Stimulated activated CD8-positive, alpha-beta memory T cell treated with anti-CD3 and anti-CD28 coated beads, Interleukin-2, amount 100 ng/mL, for 1 hour (primary cell): ENCODE results near the gene SLC24A3.

Experiments
- DNase-seq, 2 donors: peaks; one replicate each; pipeline ENCODE4 v3.0.0-alpha.2; 2020; ENCODE audit warnings: low read depth in 2 of 2

The SLC24A3 gene

DNA sequence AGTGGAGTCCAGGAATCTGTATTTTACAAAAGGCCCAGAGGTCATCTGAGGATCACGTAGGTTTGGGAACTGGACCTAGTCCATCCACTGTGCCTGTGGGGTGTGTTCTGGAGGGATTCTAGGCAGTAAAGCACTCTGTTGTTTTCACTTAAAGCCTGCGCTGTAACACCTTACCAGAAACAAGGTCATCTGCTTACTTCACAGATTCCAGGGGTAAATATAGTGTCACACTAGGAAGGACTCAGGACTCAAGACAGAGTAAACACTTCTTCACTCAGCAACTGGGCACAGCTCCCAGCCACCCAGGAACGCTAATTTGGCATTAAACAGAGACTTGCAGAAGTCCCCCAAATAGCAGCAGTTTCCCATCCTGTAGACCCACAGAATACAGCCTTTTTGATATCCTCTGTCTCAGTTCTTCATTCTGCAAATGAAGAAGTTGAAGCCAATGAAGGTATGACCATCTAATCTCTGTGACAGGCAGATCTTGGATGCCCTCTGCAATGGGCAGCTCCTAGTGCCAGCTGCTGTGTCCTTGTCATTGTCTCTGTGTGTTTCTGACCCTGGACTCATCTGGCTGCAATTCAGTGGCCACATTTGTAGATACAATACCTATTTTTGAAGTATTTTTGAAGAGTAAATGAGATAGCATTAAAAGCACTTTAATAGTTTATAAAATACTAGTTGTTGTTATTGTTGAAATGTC lies 129.1 kb downstream of the SLC24A3 start:
- DNase-seq = no peak

DNA sequence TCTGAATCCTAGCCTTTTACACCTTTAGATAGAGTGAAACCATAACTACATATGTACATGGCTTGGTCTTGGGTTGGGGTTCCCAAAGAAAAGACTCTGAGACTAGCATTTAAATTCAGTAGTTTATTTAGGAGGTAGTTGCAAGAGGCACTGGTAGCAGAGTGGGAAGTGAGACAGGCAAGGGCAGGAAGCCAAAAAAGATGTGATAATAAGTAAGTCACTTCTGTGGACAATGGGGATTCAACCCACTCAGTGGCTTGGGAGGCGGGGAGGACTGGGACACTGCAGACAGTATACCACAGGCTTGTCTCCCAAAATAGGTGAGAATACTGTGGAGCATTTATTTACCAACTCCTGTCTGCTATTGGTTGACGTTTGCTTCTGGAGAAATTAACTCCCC lies 131.9 kb downstream of the SLC24A3 start:
- DNase-seq = no peak

DNA sequence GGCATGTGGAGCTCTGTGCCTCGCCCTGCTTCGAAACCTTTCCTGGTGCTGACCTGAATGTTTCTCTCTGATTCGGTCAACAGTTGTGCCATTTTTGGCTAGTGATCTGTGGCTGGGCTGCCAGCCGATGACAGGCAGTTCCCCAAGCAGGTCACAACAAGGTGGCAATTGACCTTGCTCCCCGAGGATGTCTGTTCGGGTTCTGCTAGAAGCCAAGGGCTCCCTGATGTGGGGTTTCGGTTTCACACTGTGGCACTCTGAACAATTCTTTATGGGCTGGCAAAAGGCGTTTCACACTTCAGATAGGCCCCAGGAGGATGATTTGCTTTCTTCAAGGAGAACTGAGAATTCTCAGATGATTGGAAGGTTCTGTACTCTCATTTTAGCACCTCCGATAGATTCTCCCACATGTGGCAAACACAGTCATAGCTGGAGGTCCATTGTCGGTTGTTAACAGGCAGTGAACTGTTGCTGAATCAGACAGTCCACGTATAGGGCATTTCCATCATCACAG lies 135.6 kb downstream of the SLC24A3 start:
- DNase-seq = no peak

DNA sequence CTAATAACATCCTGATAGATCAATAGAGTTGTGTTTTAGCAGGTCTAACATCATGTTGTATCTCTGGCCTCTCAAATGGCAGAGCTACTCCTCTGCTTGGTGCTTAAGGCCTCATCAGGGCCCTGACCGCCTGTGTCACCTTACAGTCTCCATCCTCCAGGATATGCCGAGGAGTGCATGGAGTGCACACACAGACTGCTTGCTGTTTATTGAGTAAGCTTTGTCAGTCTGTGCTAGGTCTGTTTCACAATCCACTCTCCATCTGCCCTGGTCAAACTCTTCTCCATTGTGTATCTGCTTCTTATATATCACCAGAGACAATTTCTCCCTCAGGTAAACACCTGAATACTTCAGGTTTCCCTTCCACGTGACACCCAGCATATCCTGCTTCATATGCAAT lies 136.1 kb downstream of the SLC24A3 start:
- DNase-seq = no peak

DNA sequence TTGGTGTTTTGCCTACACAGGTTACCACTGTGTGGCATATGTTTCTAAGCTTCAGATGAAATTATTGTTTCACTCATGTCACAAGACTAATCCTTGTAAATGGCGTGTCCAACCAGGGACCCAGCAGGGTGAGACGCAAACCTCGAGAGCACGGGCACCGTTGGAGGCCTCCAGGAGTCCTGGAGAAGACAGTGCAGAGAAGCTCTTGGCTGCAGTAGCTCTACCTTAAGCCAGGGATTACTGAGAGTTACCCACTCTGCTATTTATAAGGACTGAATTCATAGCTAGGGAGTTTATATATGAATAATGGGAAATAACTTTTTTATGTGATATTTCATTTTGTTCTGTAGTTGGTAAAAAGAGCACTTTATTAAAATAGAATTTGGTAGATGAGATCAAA lies 137.4 kb downstream of the SLC24A3 start:
- no peak for DNase-seq

DNA sequence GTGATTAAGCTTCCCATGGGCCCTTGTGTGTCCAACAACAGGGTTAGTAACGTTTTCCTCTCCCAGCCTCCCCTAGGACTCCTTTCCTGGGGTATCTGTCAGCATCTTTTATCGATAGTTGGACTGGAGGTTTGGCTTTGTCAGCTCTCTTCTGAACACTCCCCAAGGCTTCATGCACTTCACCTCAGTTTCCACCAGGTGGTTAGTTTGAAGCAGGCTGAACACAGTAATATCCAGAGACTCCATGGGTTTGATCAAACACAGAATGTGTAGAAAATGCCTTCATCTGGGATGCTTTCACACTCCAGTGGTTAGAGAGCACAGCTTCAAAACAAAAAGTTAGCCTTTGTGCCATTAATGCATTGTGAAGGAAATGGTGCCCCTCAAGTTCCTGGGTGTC lies 139.1 kb downstream of the SLC24A3 start:
- no peak for DNase-seq

DNA sequence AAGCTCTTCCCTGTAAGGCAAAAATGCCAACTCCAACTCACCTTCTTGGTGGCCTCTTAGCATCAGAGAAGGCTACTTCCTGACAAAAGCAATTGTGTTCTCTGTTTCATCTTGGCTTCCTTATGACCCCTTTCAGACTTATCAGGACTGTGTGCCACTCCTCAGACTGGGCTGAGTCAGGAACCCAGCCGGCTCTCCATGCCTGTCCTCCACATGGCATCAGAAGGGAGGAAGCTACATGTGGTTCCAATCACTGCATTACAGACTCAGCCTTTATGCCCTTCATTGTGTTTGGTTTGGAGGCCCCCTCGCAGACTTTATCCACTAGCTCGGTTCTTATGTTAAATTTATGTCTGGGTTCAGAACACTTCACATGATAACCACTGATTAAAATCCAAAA lies 142.5 kb downstream of the SLC24A3 start:
- DNase-seq = no peak

DNA sequence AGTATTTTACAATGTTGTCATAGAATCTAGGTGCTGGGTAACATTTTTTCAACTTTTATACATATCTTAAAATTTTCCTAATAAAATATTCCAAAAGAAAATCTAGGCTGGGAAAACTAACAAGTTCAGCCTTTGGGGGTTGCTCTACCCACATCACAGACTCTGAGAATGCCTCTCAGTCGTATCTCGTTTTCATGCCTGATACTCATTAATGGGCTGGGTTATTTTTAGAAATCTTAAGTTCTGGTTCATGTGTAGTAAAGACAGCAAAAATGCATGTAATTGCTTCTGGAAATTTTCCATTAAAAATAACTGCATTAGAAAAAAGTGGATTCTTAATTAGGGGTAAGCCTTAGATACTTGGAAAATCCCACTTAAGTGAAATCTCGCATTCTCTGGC lies 149.3 kb downstream of the SLC24A3 start:
- DNase-seq = no peak

DNA sequence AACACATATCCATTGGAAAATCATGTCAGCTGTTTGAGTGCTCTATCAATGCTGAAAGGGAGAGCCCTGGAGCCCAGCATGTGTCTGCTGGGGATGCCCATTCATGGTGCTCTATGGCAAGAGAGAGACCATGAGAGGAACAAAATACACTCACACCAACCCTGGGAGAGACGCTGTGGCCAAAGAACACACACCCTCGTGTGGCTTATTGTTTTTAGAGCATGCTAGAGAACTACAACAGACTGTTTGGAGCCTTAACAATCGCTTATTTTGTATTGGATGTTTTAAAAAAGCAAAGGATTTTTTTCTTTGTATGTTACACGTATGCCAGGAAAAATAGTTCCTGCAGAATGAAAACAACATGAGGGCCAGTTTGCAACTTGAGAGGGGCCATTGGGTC lies 151.0 kb downstream of the SLC24A3 start:
- DNase-seq = no peak

DNA sequence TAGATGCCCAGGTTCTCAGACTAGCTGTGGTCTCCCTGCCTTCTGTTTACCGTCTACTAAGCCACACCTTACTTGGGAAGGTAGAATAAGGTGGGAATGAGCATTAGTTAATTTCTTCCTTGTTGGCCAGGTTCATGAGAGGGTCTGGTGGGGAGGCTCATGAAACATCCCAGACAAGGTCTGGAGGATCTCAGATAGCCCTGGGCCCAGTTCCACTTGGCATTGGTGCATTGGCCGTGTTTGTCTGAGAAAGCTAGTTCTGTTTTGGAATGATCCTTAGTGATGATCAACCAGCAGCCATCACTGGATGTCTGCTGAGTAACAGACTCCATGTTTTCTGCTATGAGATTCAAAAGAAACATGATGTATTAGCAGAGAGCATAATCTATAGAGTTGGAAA lies 155.1 kb downstream of the SLC24A3 start:
- DNase-seq = no peak

DNA sequence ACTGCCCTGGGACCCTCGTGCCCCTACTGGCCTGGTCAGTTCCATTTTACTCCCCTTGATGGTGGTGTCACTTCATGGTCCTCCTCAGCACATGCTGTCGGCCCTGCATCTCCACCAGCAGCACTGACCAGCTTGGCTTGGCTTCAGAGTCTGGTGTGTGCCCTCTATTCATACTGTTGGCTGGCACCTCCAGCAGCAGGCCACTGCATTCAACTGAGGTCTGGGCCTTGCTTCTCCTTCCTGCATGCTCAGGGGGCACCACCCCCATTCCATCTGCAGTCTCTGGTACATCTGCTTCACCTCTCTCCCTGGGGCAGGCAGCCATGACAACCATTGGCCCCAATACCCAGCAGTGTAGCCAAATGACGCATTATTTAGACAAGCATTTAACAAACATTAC lies 155.9 kb downstream of the SLC24A3 start:
- DNase-seq = no peak

DNA sequence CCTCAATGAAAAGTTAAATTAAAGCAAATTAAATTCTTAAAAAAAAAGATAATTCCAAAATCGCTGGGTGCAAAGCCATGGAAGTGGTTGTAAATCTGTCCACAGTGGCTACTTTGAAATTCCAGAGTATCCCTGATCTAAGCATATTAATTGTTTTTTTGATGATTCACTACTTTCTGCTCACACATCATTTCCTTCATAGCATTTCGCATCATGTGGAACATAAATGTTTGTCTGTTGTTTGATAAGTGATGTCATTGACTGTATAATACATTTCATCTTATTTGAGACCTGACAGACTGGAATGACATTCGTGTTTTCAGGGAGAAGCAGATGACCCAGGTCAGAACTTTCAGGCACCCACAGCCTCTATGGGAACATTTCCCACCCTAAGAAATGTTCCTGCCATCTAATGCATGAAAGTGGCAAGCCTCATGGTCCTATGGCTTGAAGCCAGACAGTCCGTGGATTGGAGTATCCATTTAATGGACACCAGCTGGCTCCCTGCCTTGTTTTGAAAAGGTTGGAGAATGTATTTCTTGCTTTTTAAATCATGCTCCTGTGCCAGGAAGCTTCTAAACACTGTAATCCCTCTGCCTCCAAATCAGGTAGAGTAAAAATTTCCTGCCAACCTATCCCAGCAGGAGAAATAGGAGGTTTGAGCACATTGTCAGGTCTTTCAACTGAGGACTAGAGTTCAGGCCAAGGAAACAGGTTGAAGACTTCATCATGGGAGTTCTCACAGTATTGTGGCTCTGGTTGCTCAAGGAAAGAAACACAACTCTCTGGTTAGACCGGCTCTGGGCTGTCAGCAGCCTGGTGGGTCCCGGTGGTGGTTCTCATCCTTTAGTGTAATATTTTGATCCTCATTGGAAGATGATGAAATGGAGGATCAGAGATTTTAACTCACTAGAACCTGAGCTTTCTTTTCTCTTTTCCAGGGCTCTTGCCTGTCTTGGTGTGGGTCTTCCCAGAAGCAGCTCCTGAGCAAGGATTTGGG lies 157.9 kb downstream of the SLC24A3 start:
- DNase-seq = no peak

DNA sequence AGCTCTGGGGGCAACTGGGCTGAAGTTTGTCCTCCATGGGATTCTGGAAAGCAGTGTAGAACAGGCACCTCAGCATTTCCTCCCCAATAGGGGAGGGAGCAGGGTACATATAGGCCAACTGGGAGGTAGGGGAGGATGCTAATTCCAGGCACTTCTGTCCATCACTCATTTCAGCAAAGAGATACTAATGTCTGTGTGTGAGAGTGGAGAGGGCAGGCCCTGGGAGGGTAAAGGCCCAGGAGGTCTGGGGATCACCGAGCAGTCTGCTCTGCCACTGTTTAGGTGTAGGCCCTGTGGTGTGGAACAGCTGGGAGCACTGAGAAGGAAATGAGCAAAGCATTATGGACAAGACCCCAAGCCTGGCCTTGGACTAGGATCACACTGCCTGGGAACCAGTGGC lies 158.7 kb downstream of the SLC24A3 start:
- DNase-seq = no peak

DNA sequence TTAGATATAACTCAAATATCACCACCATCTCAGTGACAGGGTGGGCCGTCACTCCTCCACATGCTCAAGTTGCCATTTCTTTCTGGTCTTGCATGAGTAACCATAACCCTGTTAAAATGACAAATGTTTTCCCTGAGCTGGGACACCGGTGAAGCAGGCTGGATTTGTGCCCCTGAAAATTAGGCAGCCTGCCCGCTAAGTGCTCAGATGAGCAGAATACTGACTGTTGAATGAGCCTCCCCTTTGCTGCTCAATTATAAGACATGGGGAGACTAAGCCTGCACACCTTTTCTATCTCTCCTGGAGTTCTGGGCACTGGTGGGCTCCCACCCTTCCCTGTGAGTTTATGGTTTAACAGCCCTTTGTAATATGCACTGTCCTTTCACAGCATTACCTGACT lies 161.8 kb downstream of the SLC24A3 start:
- DNase-seq = no peak

DNA sequence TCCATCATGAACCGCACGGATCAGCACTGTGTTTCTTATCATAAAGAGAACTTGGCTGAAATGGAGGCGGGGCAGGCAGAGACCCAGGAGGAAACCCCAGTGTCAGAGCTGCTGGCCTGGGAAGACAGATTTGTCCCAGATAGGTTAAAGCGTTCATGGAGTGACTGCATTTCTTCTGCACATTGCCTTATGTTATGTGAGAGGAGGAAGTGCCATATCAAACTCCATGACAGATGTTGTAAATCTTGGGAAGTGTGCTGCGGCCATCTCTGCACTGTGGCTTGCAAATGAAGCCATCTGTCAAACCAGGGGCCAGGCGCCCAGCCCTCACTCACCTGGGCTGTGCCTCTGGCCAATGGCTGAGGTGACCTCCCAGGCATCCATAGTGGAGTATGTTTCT lies 163.0 kb downstream of the SLC24A3 start:
- DNase-seq = no peak

DNA sequence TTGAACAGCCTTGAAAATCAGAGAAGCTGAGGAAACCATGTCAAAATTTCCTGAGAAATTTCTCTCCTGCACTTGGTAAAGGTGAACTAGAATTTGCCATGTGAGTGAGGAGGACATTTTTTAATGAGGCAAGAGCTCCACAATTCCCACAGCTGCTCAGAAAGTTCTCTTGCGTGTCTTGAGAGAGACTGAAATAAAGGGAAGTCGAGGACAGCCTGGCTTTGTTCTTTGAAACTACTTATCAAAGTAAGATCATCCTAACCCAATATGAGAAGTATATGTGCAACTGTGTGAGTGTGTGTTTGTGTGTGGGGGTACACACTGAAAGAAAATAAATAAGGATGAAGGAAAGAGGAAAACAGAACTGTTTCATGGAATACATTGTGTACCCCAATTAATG lies 163.4 kb downstream of the SLC24A3 start:
- DNase-seq = no peak

DNA sequence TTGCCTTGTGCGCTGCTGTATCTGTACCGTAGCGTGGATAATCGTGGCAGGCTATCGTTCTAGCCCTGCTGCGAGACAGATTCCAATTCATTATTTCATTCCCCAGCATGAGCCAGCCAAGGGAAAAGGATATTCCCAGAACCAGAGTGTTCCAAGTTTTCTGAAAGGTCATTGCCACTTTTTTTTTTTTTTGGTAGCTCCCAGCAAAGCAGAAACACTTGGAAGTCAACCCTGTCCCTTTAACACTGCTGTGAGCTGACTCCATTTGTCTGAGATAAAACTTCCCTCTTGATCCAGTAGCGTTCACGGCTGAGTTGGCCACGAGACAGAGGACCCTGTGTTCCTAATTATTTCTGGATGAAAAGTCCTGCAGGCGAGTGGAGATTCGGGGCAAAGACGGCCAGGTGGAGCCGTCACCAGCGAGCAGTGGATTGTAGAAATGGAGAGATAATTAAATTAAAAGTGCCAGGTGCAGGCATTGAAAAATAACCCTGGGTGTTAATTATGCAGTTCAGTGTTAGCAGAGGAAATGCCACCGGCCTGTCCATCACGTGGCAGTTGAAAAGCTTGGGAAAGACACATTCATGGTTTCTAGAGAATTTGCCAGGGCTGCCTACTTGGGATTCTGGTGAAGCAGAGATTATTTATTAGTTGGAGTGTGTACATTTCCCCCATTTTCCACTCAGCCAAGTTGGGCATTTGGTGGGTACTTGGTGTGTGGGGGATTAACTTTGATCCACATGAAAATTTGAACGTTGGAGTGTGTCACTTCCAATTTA lies 164.2 kb downstream of the SLC24A3 start:
- no peak for DNase-seq

DNA sequence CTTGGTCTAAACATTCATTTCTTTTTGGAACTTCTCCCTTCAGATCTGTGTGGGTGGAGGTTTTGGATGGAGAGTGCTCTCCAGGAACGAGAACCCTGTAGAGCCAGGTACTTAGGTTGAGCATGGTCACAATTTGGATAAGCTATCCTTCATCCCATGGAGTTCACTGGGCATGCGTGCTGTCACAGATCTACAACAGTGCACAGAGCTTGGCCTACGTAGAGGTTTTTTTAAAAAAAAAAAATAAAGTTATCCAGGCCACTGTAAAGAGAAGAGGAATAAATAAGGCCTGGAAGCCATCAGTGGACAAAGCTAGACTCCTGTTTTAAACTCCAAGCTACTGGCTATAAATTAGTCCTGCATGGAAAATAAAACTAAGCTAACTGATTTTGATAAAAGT lies 165.6 kb downstream of the SLC24A3 start:
- no peak for DNase-seq

DNA sequence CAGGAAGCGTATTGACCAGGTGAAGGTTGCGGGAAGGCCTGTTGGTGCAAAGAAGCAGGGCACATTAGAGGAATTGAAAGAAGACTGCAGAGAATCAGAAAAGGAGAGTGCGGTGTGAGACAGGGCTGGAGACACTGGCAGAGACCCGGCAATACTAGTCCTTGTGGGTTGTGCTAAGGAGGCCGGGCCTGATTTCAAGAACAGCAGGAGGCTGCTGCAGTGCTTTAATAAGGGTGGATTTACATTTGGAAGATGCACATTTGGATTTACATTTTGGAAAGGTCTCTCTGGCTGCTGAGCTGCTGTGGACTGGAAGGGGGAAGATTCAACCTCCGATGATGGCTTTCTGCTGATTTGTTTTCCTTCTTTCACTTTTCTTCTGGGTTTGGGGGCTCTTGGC lies 167.8 kb downstream of the SLC24A3 start:
- no peak for DNase-seq

DNA sequence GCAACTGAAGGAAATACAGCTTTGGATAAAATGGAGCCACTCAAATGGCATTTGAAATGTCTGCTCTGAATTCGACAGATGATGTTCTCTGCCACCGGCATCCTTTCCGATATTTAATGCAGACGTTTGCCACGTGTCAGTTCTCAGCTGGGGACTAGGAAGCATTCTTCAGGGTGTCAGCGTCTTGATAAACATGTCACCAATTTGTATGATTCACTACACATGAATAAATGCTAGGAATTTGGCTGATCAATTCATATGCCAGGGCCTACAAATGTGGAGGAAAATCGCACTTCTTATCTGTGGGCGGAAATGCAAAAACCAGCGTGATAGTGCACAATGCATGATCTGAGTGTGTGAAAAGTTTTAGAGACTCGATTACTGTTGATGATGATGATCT lies 169.5 kb downstream of the SLC24A3 start:
- DNase-seq = no peak

DNA sequence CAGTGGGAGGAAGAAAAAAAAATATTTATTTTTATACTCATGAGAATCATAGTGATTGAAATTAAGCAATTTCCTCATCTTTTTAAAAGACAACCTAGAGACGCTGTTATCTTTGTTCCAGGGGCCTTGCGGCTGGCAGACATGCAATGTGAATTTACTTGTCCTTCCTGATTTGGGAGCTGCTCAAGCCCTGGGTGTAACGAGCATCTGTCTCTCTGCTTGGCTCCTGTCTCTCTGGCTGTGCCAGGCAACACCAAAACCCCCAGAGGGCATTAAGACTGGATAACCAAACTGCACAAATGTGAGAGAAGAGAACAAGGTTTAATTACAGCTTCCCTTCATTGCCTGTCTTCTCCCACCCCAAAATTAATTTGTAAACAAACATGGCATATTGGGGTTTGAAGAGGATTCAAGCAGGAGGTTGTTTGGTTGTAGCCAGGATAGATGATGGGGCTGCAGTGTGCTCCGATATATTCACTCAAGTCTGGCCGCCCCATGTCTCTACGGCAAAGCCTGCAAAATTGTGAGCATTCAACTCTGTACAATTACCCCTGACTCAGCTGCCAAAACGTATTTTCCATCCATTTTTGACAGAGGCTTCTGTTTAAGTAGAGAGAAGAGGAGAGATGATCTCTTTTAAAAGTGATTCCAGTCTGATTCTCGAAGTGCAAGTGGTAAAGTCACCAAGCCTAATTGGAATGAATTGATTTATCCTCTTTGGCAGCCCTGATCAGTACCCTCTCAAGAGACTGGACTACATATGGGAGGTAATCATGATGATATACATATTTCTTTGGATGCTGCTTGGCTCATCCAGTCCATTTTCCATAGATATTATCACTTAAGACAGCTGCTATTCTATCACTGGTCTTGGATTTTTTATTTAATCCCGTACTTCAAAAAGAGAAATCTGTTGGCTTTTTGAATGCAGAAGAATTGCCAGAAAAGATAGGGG lies 170.2 kb downstream of the SLC24A3 start:
- no peak for DNase-seq
